Aorta (tissue), 5 donors: ENCODE measurements around the gene CETN3. TPM values are rescaled to one million over a fixed set of nuclear protein-coding genes. Genes with fewer than 3 reads are reported as not detected.

ENCODE experiments used
- ATAC-seq: fragments of 200-7000 bp; cut with Tn5 transposase; one replicate; pipeline ENCODE4 v1.9.1; 2022; ENCODE audit warnings: moderate library complexity; ENCODE audit not compliant: low FRiP score
- DNase-seq, 2 donors: peaks; one replicate each; pipeline ENCODE4 v3.0.0-alpha.2; 2020
- H3K27ac ChIP-seq, 2 donors: one replicate each; pipeline ENCODE4 v1.5.1; 2013; ENCODE audit warnings: low read length in 2 of 2, mild to moderate bottlenecking in 2 of 2, moderate library complexity in 2 of 2, control low read depth in 1 of 2, inconsistent platforms in 1 of 2, low read depth in 1 of 2
- H3K27me3 ChIP-seq, 2 donors: one replicate each; pipeline ENCODE4 v1.6.1; 2013; ENCODE audit warnings: control low read depth in 1 of 2, low read length in 1 of 2, mild to moderate bottlenecking in 1 of 2, moderate library complexity in 1 of 2; ENCODE audit not compliant: insufficient read depth in 2 of 2, control insufficient read depth in 1 of 2
- H3K36me3 ChIP-seq, 2 donors: one replicate each; pipeline ENCODE4 v1.6.1; 2013; ENCODE audit warnings: control low read depth in 1 of 2, low read length in 1 of 2, mild to moderate bottlenecking in 1 of 2; ENCODE audit not compliant: insufficient read depth in 2 of 2, control insufficient read depth in 1 of 2
- H3K4me1 ChIP-seq, 2 donors: one replicate each; pipeline ENCODE4 v1.6.1; 2013; ENCODE audit warnings: low read length in 2 of 2, control low read depth in 1 of 2, mild to moderate bottlenecking in 1 of 2, moderate library complexity in 1 of 2; ENCODE audit not compliant: insufficient read depth in 2 of 2, control insufficient read depth in 1 of 2
- H3K4me3 ChIP-seq, 2 donors: one replicate each; pipeline ENCODE4 v1.5.1; 2013; ENCODE audit warnings: low read length in 2 of 2, control low read depth in 1 of 2, mild to moderate bottlenecking in 1 of 2
- H3K9me3 ChIP-seq: one replicate; pipeline ENCODE4 v1.6.1; 2013; ENCODE audit warnings: mild to moderate bottlenecking, low read length; ENCODE audit not compliant: control insufficient read depth
- WGBS, 2 donors: extraction: QIAGEN DNeasy Blood & Tissue Kit; methylation state at CpG; one replicate each; pipeline ENCODE4 v1.1.7; 2013; 5-methylcytosine and 5-hydroxymethylcytosine counted together
- intact Hi-C, 2 donors: fragments of 100-400 bp; cut with DNase I; formaldehyde crosslinking; loops; one replicate each; pipeline versions ENCODE4 v1.14.2 to v1.15.0; 2022
- polyA plus RNA-seq, 2 donors: library from polyadenylated mRNA; stranded (reverse); fragments of 200-250 nt; gene quantifications; one replicate each; pipeline ENCODE4 v1.2.3, GENCODE V29; 2013
- total RNA-seq, 2 donors: library from RNA; stranded (reverse); fragmentation: NEBNext Ultra II Directional; extraction: Animal tissue kit (Norgen Biotek cat#: 25700); gene quantifications; one replicate each; pipeline ENCODE4 v1.2.1, GENCODE V29; 2021
- donor health status: healthy with polysubstance abuse.
- donor health status: Bipolar disorder and iron deficiency.
- donor health status: DM: no; HTN: no; CAD: no.
- donor health status: DM: no; HTN: no; CAD: no.
- donor health status: DM: yes; HTN: yes; CAD: no.

Gene CETN3
- total and polyA plus RNA-seq, 4 donors, result 12.6 to 25.7 (median 16.1) TPM

GRCh38 chr5:90368454-90369246 lies 40.9 kb downstream of the CETN3 start:
- no peak for DNase-seq
- intact Hi-C loops, result no loop called here

GRCh38 chr5:90367879-90368278 lies 41.7 kb downstream of the CETN3 start:
- Histone ChIP-seq H3K4me3 (no peak overlapping the region), H3K27ac (no peak overlapping the region), H3K4me1 (no peaks in the 10 kb centered on the region), H3K36me3 (no peaks in the 10 kb centered on the region), H3K27me3 (no peaks in the 10 kb centered on the region), H3K9me3 (peaks cover 2% of the 10 kb centered on the region)
- intact Hi-C loops, result no loop called here
- 86 to 90% methylated on average over 1 of the region's 1 CpG for WGBS, 2 donors
- ATAC-seq (no peak), DNase-seq (no peak)

More at GRCh38 chr5:90368454-90369246, 40.9 kb downstream of the CETN3 start:
- H3K4me3 ChIP-seq, result no peak overlapping the region
- H3K9me3 ChIP-seq, result peaks cover 2% of the 10 kb centered on the region
- no peaks in the 10 kb centered on the region for H3K27me3 ChIP-seq
- no peaks in the 10 kb centered on the region for H3K36me3 ChIP-seq
- H3K27ac ChIP-seq, result no peak overlapping the region
- H3K4me1 ChIP-seq, result no peaks in the 10 kb centered on the region
- 87 to 90% methylated on average over 3 of the region's 3 CpGs for WGBS, 2 donors
- ATAC-seq, result no peak

DNA sequence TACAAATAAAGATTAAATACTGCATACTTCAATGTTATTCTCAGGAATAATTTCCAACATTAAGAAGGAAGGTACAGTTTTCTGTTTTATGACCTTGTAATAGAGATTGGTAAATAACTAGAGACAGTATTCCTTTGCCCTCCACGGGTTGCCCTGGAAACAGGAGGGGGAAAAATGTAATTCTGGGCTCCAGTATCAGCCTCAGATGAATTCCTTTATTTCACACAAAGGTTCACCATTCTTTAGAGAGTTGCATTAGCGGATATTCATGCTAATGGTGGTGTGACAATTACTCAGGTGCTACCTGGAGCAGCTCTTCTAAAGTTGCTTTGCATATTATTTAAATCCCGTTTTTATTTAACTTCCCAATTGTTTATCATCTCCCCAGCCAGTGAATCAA lies 42.6 kb downstream of the CETN3 start:
- Histone ChIP-seq H3K4me1 (no peaks in the 10 kb centered on the region), H3K9me3 (peaks cover 2% of the 10 kb centered on the region), H3K27me3 (no peaks in the 10 kb centered on the region), H3K4me3 (no peak overlapping the region), H3K27ac (no peak overlapping the region), H3K36me3 (no peaks in the 10 kb centered on the region)
- no peak for DNase-seq
- intact Hi-C loops, result no loop called here
- no peak for ATAC-seq
- 62 to 63% methylated on average over 3 of the region's 3 CpGs for WGBS, 2 donors

GRCh38 chr5:90365328-90365727 lies 44.2 kb downstream of the CETN3 start:
- intact Hi-C loops, result no loop called here
- no peak for ATAC-seq
- H3K27ac ChIP-seq, result no peak overlapping the region
- no peaks in the 10 kb centered on the region for H3K4me1 ChIP-seq
- DNase-seq, result no peak
- no peaks in the 10 kb centered on the region for H3K9me3 ChIP-seq
- H3K36me3 ChIP-seq, result no peaks in the 10 kb centered on the region
- no peak overlapping the region for H3K4me3 ChIP-seq
- H3K27me3 ChIP-seq, result no peaks in the 10 kb centered on the region

DNA sequence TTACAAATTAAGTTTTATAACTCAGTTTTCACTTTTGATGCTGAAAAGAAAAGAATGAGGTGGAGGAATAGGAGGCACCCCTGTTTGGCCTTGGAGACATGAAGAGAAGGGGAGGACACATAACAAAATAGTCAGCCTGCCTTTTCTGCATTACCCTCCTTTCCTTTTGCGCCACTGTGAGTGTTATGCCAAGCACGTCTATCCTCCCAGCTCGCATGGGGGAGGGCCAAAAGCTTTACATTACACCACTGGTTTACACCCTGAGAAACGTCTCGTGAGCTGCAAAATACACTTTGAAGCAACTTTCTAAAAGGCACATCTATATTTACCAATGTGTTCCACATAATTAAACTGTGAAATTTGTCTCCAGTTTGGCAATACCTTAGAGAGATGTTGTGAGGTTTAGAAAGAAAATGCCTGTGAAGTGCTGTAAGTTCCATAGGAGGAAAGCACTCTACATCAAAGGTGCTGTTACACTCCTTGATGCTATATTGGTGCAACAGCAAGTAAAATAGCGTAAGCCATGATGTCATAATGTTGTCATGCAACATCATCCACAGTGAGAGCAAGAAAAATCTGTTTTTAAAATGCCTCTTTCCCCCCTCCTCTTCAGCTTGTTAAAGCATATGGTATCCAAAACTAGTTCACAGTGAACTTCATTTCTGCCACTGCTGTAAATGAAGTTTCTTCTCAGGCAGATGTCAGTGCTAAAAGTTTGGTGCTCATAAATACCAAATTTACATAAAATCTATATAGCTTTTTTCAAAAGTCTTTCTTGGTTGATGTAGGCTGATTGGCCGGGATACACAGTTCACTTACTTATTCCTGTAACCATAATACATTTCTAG lies 50.3 kb downstream of the CETN3 start:
- DNase-seq, result no peak
- Histone ChIP-seq H3K4me3 (no peak overlapping the region), H3K27me3 (no peaks in the 10 kb centered on the region), H3K36me3 (no peaks in the 10 kb centered on the region), H3K27ac (no peak overlapping the region), H3K9me3 (no peaks in the 10 kb centered on the region), H3K4me1 (peaks cover 0 to 4% of the 10 kb centered on the region in 2 donors)
- intact Hi-C loops, result no loop called here
- WGBS, 2 donors, result 92 to 93% methylated on average over 7 of the region's 7 CpGs
- no peak for ATAC-seq

GRCh38 chr5:90356622-90357021 lies 52.9 kb downstream of the CETN3 start:
- ATAC-seq (no peak), DNase-seq (no peak)
- Histone ChIP-seq H3K9me3 (no peaks in the 10 kb centered on the region), H3K27me3 (no peaks in the 10 kb centered on the region), H3K4me1 (peaks cover 0 to 4% of the 10 kb centered on the region in 2 donors), H3K36me3 (no peaks in the 10 kb centered on the region), H3K27ac (no peak overlapping the region), H3K4me3 (no peak overlapping the region)
- WGBS, 2 donors, result 10 to 15% methylated on average over 6 of the region's 6 CpGs
- intact Hi-C loops, result no loop called here

- H3K9me3 ChIP-seq, result no peaks in the 10 kb centered on the region
Observed at GRCh38 chr5:90356176-90356575, 53.4 kb downstream of the CETN3 start.

DNA sequence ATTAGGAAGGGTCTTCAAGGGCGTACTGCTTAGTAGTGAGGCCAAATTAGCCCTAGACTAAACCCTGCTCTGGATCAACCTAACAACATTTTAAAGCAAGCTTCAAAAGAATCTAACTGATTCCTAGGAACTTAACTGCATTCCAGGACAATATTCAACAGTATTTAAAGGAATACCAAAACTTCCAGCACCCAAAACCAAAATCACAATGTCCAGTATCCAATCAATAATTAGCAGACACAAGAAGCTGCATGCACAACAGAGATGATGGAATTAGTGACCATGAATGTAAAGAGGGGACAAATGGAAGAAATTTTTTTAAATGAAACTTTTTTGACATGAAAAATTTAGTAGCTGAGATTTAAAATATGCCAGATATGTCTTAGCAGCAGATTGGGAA lies 53.9 kb downstream of the CETN3 start:
- intact Hi-C loops, result no loop called here
- 90 to 93% methylated on average over 1 of the region's 1 CpG for WGBS, 2 donors
- Histone ChIP-seq H3K27ac (no peak overlapping the region), H3K4me1 (peaks cover 0 to 4% of the 10 kb centered on the region in 2 donors), H3K9me3 (no peaks in the 10 kb centered on the region), H3K36me3 (no peaks in the 10 kb centered on the region), H3K27me3 (no peaks in the 10 kb centered on the region), H3K4me3 (no peak overlapping the region)
- DNase-seq, result no peak
- ATAC-seq, result no peak

More at GRCh38 chr5:90356176-90356575, 53.4 kb downstream of the CETN3 start:
- peaks cover 0 to 4% of the 10 kb centered on the region in 2 donors for H3K4me1 ChIP-seq
- no peak overlapping the region for H3K4me3 ChIP-seq
- intact Hi-C loops, result no loop called here
- no peaks in the 10 kb centered on the region for H3K27me3 ChIP-seq
- H3K36me3 ChIP-seq, result no peaks in the 10 kb centered on the region
- DNase-seq, result no peak
- no peak overlapping the region for H3K27ac ChIP-seq
- ATAC-seq, result no peak

DNA sequence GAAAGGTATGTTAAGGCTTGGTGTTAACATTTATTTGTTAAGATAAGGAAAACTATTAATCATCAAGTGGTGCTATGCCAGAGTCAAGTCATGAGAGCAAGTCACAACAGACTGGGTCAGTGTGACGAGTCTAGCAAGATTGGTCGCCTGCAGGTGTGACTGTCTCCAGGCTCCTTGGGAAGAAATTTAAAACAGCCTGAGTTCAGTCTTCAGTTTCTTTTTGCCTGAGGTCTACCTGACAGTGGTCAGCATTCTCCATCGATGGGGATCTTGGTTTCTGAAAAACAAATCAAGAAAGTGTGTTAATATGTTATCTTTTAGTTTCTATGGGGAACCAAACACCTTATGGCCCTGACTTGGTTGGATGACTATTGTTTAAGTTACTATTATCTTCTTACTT lies 56.3 kb downstream of the CETN3 start:
- DNase-seq (no peak), ATAC-seq (no peak)
- Histone ChIP-seq H3K27ac (no peak overlapping the region), H3K36me3 (no peaks in the 10 kb centered on the region), H3K27me3 (no peaks in the 10 kb centered on the region), H3K4me3 (no peak overlapping the region), H3K9me3 (no peaks in the 10 kb centered on the region), H3K4me1 (peaks cover 0 to 4% of the 10 kb centered on the region in 2 donors)
- intact Hi-C loops, result no loop called here
- WGBS, 2 donors, result 83 to 89% methylated on average over 3 of the region's 3 CpGs
